ENCODE data around the gene TSPAN10.
A peak's percentile ranks its signal among the peaks of the same experiment; 100 is the strongest.

The TSPAN10 gene

DNA sequence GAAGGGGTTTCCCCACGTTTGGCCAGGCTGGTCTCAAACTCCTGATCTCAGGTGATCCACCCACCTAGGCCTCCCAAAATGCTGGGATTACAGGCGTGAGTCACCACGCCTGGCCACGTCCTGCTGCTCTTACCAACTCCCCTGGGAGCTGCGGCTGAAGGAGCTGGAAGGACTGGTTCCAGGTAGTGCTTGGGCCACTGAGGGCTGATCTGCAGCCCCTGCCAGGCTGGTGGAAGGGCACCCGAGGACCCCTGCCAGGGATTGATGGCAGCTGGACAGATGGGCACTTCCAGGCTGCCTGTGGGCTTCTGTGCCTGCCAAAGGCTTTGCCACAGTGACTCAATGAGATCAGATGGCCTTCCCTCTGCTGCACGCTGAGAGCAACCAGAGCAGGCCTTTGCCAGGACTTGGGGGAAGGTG lies 27.1 kb downstream of the TSPAN10 start:
- DNase-seq (ENCODE audit: low spot score): no peak

GRCh38 chr17:81665205-81666091 lies 28.5 kb downstream of the TSPAN10 start:
- DNase-seq (ENCODE audit: low spot score): no peak

DNA sequence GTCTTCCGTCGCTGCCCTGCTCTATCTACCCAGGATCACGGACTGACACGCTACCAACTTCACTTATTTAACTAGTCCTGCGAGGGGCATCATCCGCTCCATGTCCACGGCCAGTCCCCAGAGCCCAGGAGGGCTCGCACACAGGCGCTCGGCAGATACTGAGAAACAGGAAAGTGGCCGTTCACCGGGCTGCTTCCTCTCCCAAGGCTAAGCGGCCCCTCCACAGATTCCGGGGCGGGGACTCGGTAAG lies 29.0 kb downstream of the TSPAN10 start:
- DNase-seq (ENCODE audit: low spot score): peak; percentile 26

DNA sequence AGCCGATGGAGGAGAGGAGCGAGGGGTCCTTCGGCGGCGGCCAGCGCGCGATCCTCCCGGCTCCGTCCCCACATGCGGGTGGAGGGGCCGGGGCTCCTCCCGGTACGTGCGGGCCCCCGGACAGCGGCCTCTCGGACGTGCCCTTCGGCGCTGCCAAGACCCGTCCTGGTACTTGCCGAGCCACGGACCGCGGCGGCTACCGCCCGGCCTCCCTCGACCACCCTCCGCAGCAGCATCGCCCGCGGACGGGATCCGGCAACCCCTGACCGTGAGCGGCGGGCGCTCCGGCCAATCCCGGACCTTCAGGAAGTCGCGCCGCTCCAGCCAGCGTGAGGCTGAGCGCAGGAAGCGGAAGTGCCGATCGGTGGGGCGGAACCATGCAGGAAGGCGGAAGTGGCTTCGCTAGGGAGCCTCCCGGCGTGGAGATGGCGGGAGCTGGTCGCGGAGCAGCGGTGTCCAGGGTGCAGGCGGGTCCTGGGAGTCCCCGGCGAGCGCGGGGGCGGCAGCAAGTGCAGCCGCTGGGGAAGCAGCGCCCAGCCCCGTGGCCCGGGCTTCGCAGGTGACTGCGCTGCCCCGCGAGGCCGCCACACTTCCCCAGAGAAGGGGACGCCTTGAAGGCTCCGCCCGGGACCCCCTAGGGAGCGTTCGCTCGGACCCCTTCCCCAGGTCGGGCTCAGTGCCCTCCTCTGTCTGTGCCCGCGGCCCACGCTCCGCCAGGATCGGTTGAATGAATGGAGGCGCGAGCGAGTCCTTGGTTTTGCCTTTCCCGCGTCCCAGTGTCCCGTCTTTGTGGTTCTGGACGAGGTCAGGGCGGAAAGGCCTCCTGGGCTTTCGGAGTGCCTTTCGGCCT lies 29.6 kb downstream of the TSPAN10 start, which contains the start of the genes CCDC137 and OXLD1:
CCDC137 (plus strand) TSS at position 396 of the 850 bp plus-strand sequence; CDS start at position 426, 30 bp downstream.
OXLD1 (minus strand) TSS at position 264 of the 850 bp plus-strand sequence; CDS start at position 236, 28 bp downstream.
- DNase-seq (ENCODE audit: low spot score): peak; percentile 93

- DNase-seq (ENCODE audit: low spot score): no peak
Observed at GRCh38 chr17:81667754-81668153, 30.8 kb downstream of the TSPAN10 start.

DNA sequence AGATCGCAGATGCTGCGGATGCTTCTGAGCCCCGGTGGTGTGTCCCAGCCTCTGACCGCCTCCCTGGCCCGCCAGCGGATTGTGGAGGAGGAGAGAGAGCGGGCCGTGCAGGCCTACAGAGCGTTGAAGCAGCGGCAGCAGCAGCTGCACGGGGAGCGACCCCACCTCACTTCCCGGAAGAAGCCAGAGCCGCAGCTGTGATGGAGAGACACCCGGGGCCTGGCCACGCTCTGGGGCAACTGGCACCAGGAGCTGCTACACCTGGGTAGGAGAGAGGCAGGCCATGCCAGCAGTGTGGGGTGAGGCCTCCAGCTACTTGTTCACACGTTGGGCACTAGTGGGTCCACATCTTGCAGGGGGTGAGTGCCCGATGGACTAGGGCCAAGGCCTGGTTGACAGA lies 35.5 kb downstream of the TSPAN10 start:
- no peak for DNase-seq (ENCODE audit: low spot score)

- no peak for DNase-seq (ENCODE audit: low spot score)
Observed at GRCh38 chr17:81672954-81673353, 36.0 kb downstream of the TSPAN10 start.

DNA sequence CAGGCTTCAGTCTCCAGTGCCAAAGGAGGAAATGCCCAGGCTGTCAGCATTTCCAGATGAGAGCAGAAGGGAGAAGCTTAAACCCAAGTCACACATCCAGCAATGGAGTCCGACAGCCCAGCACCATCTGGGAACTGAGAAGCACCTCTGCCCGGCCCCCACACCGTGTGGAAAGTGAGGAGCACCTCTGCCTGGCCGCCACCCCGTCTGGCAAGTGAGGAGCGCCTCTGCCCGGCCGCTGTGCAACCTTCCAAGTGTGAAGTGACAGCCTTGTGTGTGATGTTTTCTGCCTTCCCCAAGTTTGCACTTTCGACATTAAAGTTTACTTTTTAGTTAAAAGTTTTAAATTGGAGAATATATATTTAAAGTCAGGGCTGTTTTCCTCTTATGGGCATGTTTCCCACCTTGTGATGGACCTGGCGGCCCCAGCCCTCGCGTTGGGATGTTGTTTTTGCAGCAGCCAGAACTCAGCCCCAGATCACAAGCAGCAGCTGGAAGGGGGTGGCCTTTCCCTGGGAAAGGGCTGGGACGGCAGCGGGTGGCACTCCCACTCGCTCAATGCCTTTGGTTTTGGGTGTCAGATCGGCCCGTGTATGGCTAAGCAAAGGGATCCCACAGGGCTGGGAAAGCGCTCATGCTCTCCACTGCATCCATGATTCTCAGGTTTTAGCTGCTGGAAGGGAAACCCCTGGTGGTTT lies 36.7 kb downstream of the TSPAN10 start:
- DNase-seq (ENCODE audit: low spot score): no peak

- peak; percentile 56 for DNase-seq (ENCODE audit: low spot score)
Observed at GRCh38 chr17:81675515-81676221, 38.7 kb downstream of the TSPAN10 start.

- DNase-seq (ENCODE audit: low spot score): no peak
Observed at GRCh38 chr17:81676906-81677305, 39.9 kb downstream of the TSPAN10 start.

DNA sequence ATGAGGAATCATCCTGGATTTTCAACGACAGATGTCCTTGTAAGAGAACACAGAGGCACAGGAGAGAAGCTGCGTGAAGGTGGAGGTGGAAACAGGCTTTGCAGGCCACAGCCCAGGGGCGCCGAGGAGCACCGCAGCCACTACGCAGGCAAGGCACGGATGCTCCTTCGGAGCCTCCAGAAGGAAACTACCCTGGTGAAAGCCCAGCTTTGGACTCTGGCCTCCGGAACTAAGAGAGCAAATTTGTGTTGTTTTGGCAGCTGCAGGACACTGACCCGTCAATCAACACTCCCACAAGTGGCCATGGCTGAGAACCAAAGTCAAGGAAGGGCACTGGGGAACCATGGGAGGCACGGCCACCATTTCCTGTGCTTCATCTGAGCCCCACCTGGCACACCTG lies 43.2 kb downstream of the TSPAN10 start:
- no peak for DNase-seq (ENCODE audit: low spot score)

DNA sequence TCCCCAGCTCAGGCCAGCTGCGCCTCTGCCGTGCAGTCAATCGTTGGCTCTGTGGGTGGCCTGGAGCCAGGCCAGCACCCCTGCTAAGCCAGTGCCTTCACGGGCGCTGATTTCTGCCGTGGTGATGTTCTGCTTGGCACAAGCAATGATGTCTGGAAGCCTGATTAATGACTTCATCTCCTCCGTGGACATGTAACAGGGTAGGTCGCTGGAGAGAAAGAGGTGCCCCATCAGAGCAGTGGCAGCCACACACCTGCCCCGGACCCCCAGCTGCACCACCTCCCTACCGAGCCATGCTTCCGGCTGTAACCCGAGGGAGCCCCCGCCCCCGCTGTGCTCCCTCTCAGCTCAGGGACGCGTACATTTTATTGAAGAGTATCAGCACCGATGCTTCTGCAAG lies 44.7 kb downstream of the TSPAN10 start:
- no peak for DNase-seq (ENCODE audit: low spot score)

DNA sequence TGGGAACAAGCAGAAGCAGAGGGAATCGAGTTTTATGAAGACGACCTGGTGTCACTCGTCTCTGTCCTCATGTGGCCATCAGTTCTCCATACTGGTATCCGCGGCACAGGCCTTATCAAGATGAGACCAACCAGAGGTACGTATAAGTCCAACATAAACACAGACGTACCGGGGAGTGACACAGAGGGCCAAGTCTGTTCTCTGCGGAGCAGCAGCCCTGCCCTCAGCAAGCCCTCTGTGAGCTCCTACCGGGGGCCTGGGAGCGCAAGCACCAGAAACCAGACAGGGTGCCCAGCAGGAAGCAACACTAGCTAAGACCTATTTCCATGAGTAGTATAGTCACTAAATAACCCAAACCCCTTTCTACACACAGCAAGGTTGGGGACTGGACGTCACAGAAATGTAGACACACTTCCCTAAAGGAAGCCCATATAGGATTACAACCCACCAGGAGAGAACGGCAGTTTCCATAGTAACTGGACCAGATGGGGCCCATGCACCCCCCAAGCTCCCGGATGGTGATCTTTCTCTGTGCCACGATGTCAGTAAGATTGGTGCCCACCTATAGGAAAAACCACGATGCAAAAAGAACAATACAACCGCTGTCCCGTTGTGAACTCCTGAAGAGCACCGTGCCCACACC lies 45.7 kb downstream of the TSPAN10 start:
- DNase-seq (ENCODE audit: low spot score): no peak

- no peak for DNase-seq (ENCODE audit: low spot score)
Observed at GRCh38 chr17:81683208-81683583, 46.2 kb downstream of the TSPAN10 start.

GRCh38 chr17:81683584-81684441 lies 46.8 kb downstream of the TSPAN10 start, which contains the start of the genes ARL16 and HGS:
TSS of gene ARL16 (minus strand) at chr17:81683797. CDS start at chr17:81683753, 44 bp downstream.
TSS of gene HGS (plus strand) at chr17:81684011. CDS start at chr17:81684067, 56 bp downstream.
- DNase-seq (ENCODE audit: low spot score): peak; percentile 100

- no peak for DNase-seq (ENCODE audit: low spot score)
Observed at GRCh38 chr17:81684442-81684911, 47.5 kb downstream of the TSPAN10 start.

DNA sequence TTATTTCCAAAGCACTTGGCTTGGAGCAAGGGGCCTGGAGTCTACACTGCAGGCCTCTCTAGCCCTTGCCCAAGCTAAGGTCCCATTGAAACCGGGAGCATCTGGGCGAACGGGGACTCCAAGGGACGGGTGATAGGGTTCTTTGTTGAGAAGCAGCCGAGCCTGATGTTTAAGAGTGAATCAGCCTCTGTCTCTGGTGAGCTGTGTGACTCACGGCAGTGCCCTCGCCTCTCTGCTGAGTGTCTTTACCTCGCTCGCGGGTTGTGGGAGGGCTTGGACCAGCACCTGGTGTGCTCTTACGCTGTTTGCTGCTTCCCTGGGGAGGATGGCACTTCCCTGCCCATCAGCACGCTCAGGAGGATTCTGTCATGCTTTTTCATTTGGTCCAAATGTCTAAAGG lies 48.1 kb downstream of the TSPAN10 start:
- peak; percentile 7 for DNase-seq (ENCODE audit: low spot score)

GRCh38 chr17:81686614-81687013 lies 49.6 kb downstream of the TSPAN10 start:
- no peak for DNase-seq (ENCODE audit: low spot score)

DNA sequence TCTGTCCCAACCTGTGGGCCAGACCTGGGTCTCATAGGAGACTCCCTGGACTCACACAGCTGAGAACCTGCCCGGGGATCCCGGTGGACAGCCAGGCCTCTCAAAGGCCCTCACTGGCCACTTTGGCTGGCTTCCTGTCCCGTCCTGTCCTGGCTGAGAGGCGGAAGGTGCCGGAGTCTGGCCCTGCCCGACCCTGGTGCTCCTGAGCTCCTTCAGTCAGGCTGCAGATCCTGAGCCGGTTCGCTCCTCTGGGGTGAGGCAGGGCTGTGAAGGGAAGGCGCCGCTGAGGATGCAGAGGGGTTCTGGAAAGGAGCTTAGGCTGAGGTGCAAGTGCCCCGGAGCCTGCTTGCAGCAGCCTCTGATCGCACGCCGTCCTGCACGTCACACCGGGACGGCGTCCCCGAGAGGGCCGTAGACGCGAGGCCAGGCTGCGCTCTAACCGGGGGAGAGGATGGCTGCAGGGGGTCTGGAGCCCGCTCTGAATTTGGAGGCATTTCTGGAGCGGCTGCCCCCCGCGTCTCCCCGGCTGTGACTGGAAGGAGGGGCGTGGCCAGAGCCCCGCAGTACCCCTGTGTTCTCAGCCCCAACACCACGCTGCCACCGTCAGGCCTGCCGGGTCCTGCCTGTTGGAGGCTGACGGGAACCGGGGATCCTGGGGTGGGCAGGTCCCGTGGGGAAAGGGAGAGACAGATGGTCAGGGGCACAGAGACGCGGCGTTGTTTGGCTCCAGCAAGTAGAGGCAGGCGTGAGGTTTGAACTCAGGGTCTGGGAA lies 51.0 kb downstream of the TSPAN10 start:
- no peak for DNase-seq (ENCODE audit: low spot score)

Data from hematopoietic multipotent progenitor cell treated with erythropoietin and hydrocortisone succinate and interleukin-3 and kit ligand, for 17 days (in vitro differentiated cells).